A673 (cell line): ENCODE data around the gene NUDT5.

Experiments
- EZH2 ChIP-seq: fragments of 200-600 bp; sonication (generic); IDR thresholded peaks from 2 replicates; pipeline ENCODE4 v1.6.1; 2017; ENCODE audit warnings: borderline replicate concordance, low read depth, mild to moderate bottlenecking, mixed read lengths, antibody characterized with exemption, low read length; ENCODE audit not compliant: poor library complexity, severe bottlenecking
- TF ChIP-seq, protein P1 (sequence below): fragments of 300-800, 200-600 bp; sonication (generic); conservative IDR thresholded peaks from 2 replicates; pipeline ENCODE4 v1.5.1; 2017; ENCODE audit warnings: low read depth, mild to moderate bottlenecking, antibody characterized with exemption, low read length, moderate library complexity, mixed read lengths

DNA sequence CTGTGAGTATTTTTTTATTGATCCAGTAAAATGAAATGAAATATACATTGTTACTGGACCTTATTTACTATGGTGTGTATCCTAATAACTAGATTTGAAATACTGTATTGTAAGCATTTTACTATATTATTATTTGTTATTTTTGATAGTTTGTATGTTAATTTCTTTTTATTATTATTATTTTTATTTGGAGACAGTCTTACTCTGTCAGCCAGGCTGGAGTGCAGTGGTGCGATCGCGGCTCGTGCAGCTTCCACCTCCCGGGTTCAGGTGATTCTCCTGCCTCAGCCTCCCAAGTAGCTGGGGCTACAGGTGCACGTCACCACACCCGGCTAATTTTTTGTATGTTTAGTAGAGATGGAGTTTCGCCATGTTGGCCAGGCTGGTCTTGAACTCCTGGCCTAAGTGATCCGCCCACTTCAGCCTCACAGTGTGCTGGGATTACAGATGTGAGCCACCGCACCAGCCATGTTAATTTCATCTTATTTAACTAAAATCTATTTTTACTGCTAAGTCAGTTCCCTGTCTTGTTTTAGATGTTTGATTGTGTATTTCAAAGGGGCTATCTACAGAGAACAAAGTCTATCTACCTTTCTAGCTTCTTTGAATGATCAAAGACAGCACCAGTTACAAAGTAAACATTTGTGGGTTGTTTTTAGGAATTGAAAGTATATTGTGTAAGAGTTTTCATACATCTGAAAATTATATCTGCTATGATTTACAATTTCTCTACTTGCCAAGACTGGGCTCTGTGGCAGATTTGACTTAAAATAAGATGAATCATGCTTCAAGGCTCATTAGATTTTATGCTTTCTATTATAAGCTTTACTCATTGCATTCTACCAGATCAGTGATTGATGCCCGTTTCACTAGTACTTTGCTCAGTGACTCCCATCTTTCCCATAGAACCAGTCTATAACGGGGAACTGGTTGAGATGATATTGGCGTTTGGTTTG lies 41.9 kb upstream of the NUDT5 start:
- TF ChIP-seq, protein P1, sequence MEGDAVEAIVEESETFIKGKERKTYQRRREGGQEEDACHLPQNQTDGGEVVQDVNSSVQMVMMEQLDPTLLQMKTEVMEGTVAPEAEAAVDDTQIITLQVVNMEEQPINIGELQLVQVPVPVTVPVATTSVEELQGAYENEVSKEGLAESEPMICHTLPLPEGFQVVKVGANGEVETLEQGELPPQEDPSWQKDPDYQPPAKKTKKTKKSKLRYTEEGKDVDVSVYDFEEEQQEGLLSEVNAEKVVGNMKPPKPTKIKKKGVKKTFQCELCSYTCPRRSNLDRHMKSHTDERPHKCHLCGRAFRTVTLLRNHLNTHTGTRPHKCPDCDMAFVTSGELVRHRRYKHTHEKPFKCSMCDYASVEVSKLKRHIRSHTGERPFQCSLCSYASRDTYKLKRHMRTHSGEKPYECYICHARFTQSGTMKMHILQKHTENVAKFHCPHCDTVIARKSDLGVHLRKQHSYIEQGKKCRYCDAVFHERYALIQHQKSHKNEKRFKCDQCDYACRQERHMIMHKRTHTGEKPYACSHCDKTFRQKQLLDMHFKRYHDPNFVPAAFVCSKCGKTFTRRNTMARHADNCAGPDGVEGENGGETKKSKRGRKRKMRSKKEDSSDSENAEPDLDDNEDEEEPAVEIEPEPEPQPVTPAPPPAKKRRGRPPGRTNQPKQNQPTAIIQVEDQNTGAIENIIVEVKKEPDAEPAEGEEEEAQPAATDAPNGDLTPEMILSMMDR, result no peak
- TF ChIP-seq EZH2, result no peak
